Measurements from ENCODE around the gene IGF1R.

IGF1R gene

GRCh38 chr15:98875309-98875708, 227.0 kb downstream of the IGF1R start:
- no peak overlapping the region for H3K4me3 ChIP-seq (replicated peaks; ENCODE audit: insufficient read depth, low read length)
- TF ChIP-seq SPI1 (IDR thresholded peaks at IDR 0.05; ENCODE audit: borderline replicate concordance, low read depth), result no peak
- H3K27me3 ChIP-seq (ENCODE audit: insufficient read depth, poor library complexity, severe bottlenecking), result no peaks in the 10 kb centered on the region
- peak overlapping the region; percentile 95 for H3K27ac ChIP-seq (replicated peaks)
- DNase-seq (ENCODE audit: low read depth in 1 of 2, low spot score in 1 of 2), result peak in 1 of 2 experiments; percentile 52

- peak overlapping the region; percentile 95 for H3K27ac ChIP-seq (replicated peaks)
Observed at GRCh38 chr15:98876451-98877369, 228.4 kb downstream of the IGF1R start.

GRCh38 chr15:98878172-98878571, 229.8 kb downstream of the IGF1R start:
- no peak for TF ChIP-seq POLR2AphosphoS5 (IDR thresholded peaks at IDR 0.05; ENCODE audit: low read depth)
- no peak for TF ChIP-seq SPI1 (IDR thresholded peaks at IDR 0.05; ENCODE audit: borderline replicate concordance, low read depth)
- no peak for TF ChIP-seq REST (IDR thresholded peaks at IDR 0.05; ENCODE audit: insufficient replicate concordance, low read depth)
- TF ChIP-seq GABPA (IDR thresholded peaks at IDR 0.05; ENCODE audit: low read depth), result no peak
- TF ChIP-seq CTCF (IDR thresholded peaks at IDR 0.05; ENCODE audit: insufficient read depth, low read length), result no peak
- Histone ChIP-seq H3K4me3 (replicated peaks; ENCODE audit: insufficient read depth, low read length) (no peak overlapping the region), H3K27me3 (ENCODE audit: insufficient read depth, poor library complexity, severe bottlenecking) (no peaks in the 10 kb centered on the region), H3K27ac (replicated peaks) (peak overlapping the region; percentile 31)
- no peak for DNase-seq (ENCODE audit: low read depth in 1 of 2, low spot score in 1 of 2)

More at GRCh38 chr15:98876451-98877369, 228.4 kb downstream of the IGF1R start:
- DNase-seq (ENCODE audit: low read depth in 1 of 2, low spot score in 1 of 2), result no peak
- H3K27me3 ChIP-seq (ENCODE audit: insufficient read depth, poor library complexity, severe bottlenecking), result no peaks in the 10 kb centered on the region
- H3K4me3 ChIP-seq (replicated peaks; ENCODE audit: insufficient read depth, low read length), result no peak overlapping the region
- TF ChIP-seq GABPA (IDR thresholded peaks at IDR 0.05; ENCODE audit: low read depth) (no peak), SPI1 (IDR thresholded peaks at IDR 0.05; ENCODE audit: borderline replicate concordance, low read depth) (no peak), POLR2AphosphoS5 (IDR thresholded peaks at IDR 0.05; ENCODE audit: low read depth) (no peak), REST (IDR thresholded peaks at IDR 0.05; ENCODE audit: insufficient replicate concordance, low read depth) (no peak), CTCF (IDR thresholded peaks at IDR 0.05; ENCODE audit: insufficient read depth, low read length) (no peak)

- H3K27me3 ChIP-seq (ENCODE audit: insufficient read depth, poor library complexity, severe bottlenecking), result no peaks in the 10 kb centered on the region
- no peak for DNase-seq (ENCODE audit: low read depth in 1 of 2, low spot score in 1 of 2)
- no peak overlapping the region for H3K4me3 ChIP-seq (replicated peaks; ENCODE audit: insufficient read depth, low read length)
- TF ChIP-seq POLR2AphosphoS5 (IDR thresholded peaks at IDR 0.05; ENCODE audit: low read depth) (no peak), GABPA (IDR thresholded peaks at IDR 0.05; ENCODE audit: low read depth) (no peak), CTCF (IDR thresholded peaks at IDR 0.05; ENCODE audit: insufficient read depth, low read length) (no peak), REST (IDR thresholded peaks at IDR 0.05; ENCODE audit: insufficient replicate concordance, low read depth) (no peak), SPI1 (IDR thresholded peaks at IDR 0.05; ENCODE audit: borderline replicate concordance, low read depth) (no peak)
- no peak overlapping the region for H3K27ac ChIP-seq (replicated peaks)
Observed at GRCh38 chr15:98878862-98879261, 230.5 kb downstream of the IGF1R start.
